H1 (cell line): Measurements from ENCODE around the gene WDR64. TPM values are rescaled to one million over a fixed set of nuclear protein-coding genes. Genes with fewer than 3 reads are reported as not detected.

Experiments used
- CTCF ChIA-PET: fragments of 300-600 bp; sonication (Branson Sonifier 250); formaldehyde crosslinking; loops from one replicate; lab custom pipeline; 2021; ENCODE audit not compliant: partially characterized antibody; lab: Charles Lee
- POLR2A ChIA-PET: fragments of 300-600 bp; sonication (Branson Sonifier 250); formaldehyde crosslinking; loops from one replicate; lab custom pipeline; 2021; ENCODE audit warnings: inconsistent platforms; ENCODE audit not compliant: partially characterized antibody; lab: Charles Lee
- DNase-seq, 2 experiments: peaks; one replicate each; pipeline versions ENCODE4 v3.0.0 to v3.0.0-alpha.2; 2010 to 2022; ENCODE audit warnings: low spot score in 2 of 2, low read depth in 1 of 2, mixed read lengths in 1 of 2
- FAIRE-seq: peaks from 2 replicates; lab custom pipeline; 2011; peaks lifted over from hg19 to GRCh38; lab: Jason Lieb, UNC
- H2AFZ ChIP-seq: 2 replicates; pipeline ENCODE4 v1.8.1; 2012; ENCODE audit warnings: low read length, inconsistent platforms
- H2AK5ac ChIP-seq: 2 replicates; pipeline ENCODE4 v1.6.1; 2013; ENCODE audit warnings: low read depth, low read length
- H2BK120ac ChIP-seq: replicated peaks from 2 replicates; pipeline ENCODE3; 2013; ENCODE audit warnings: low read depth, low read length, inconsistent platforms
- H2BK12ac ChIP-seq: 2 replicates; pipeline ENCODE4 v1.6.1; 2013; ENCODE audit warnings: low read depth, low read length
- H2BK15ac ChIP-seq: 2 replicates; pipeline ENCODE4 v1.6.1; 2013; ENCODE audit warnings: low read length
- H2BK20ac ChIP-seq: 2 replicates; pipeline ENCODE4 v1.6.1; 2013; ENCODE audit warnings: low read length
- H2BK5ac ChIP-seq: 2 replicates; pipeline ENCODE4 v1.6.1; 2013; ENCODE audit warnings: low read depth, low read length
- H3K14ac ChIP-seq: 2 replicates; pipeline ENCODE4 v1.6.1; 2013; ENCODE audit warnings: inconsistent platforms; ENCODE audit not compliant: insufficient read length
- H3K18ac ChIP-seq: 2 replicates; pipeline ENCODE4 v1.6.1; 2013; ENCODE audit warnings: low read length; ENCODE audit errors: extremely low read depth
- H3K23ac ChIP-seq: 2 replicates; pipeline ENCODE4 v1.6.1; 2013; ENCODE audit warnings: inconsistent platforms; ENCODE audit not compliant: insufficient read length
- H3K23me2 ChIP-seq: 2 replicates; pipeline ENCODE4 v1.6.1; 2013; ENCODE audit warnings: low read depth, low read length
- H3K27ac ChIP-seq: 2 replicates; pipeline ENCODE4 v1.6.1; 2011; ENCODE audit warnings: low read depth, low read length, inconsistent platforms
- H3K27me3 ChIP-seq, 4 experiments: replicated peaks in 1 of 4; 1 replicate in 1 of 4; 2 replicates in 3 of 4; pipeline versions ENCODE4 v1.6.1 to v1.8.1; 2011 to 2013; ENCODE audit warnings: low read length in 3 of 4, mild to moderate bottlenecking in 3 of 4, inconsistent platforms in 2 of 4, mixed read lengths in 2 of 4, moderate library complexity in 1 of 4; ENCODE audit not compliant: control insufficient read depth in 3 of 4, insufficient read depth in 3 of 4; ENCODE audit errors: extremely low read depth in 1 of 4
- H3K36me3 ChIP-seq, 4 experiments: 2 replicates each; pipeline versions ENCODE4 v1.6.1 to v1.8.1; 2011 to 2013; ENCODE audit warnings: mild to moderate bottlenecking in 4 of 4, low read length in 3 of 4, moderate library complexity in 2 of 4, control low read depth in 1 of 4, inconsistent platforms in 1 of 4; ENCODE audit not compliant: insufficient read depth in 4 of 4, control insufficient read depth in 2 of 4
- H3K4ac ChIP-seq: replicated peaks from 2 replicates; pipeline ENCODE3; 2013; ENCODE audit warnings: low read length, low read depth, mixed read lengths, inconsistent platforms; ENCODE audit not compliant: insufficient read length
- H3K4me1 ChIP-seq, 4 experiments: replicated peaks in 1 of 4; 1 replicate in 1 of 4; 2 replicates in 3 of 4; pipeline versions ENCODE4 v1.6.1 to v1.8.1; 2011 to 2013; ENCODE audit warnings: low read length in 3 of 4, inconsistent platforms in 2 of 4, mixed read lengths in 1 of 4; ENCODE audit not compliant: insufficient read depth in 4 of 4, control insufficient read depth in 3 of 4
- H3K4me2 ChIP-seq, 2 experiments: 2 replicates each; pipeline versions ENCODE4 v1.6.1 to v1.8.1; 2011 to 2013; ENCODE audit warnings: low read depth in 2 of 2, low read length in 2 of 2, control low read depth in 1 of 2, inconsistent platforms in 1 of 2, mild to moderate bottlenecking in 1 of 2; ENCODE audit not compliant: insufficient read depth in 1 of 2
- H3K4me3 ChIP-seq, 4 experiments: fragments of 200-600, 300-600 bp in 1 of 4; sonication (generic), shearing (Covaris generic), sonication (Bioruptor Twin) in 1 of 4; 2 replicates each; pipeline versions ENCODE4 v1.5.1 to v1.8.1; 2011 to 2016; ENCODE audit warnings: low read length in 4 of 4, low read depth in 3 of 4, control low read depth in 2 of 4, inconsistent platforms in 2 of 4, mild to moderate bottlenecking in 2 of 4, mixed read lengths in 1 of 4, moderate library complexity in 1 of 4; ENCODE audit not compliant: insufficient read depth in 2 of 4; ENCODE audit errors: extremely low read depth in 1 of 4
- H3K56ac ChIP-seq: replicated peaks from 2 replicates; pipeline ENCODE3; 2013; ENCODE audit warnings: low read depth, mild to moderate bottlenecking, mixed read lengths, low read length, inconsistent platforms; ENCODE audit not compliant: insufficient read length
- H3K79me1 ChIP-seq: 2 replicates; pipeline ENCODE4 v1.6.1; 2013; ENCODE audit warnings: low read depth, low read length, control low read depth
- H3K79me2 ChIP-seq, 2 experiments: 2 replicates each; pipeline versions ENCODE4 v1.6.1 to v1.8.1; 2012 to 2013; ENCODE audit warnings: low read length in 2 of 2, mild to moderate bottlenecking in 2 of 2, inconsistent platforms in 1 of 2; ENCODE audit not compliant: insufficient read depth in 2 of 2, control insufficient read depth in 1 of 2
- H3K9ac ChIP-seq, 4 experiments: replicated peaks in 1 of 4; 1 replicate in 1 of 4; 2 replicates in 3 of 4; pipeline versions ENCODE4 v1.6.1 to v1.8.1; 2011 to 2013; ENCODE audit warnings: low read depth in 3 of 4, low read length in 3 of 4, control low read depth in 2 of 4, mild to moderate bottlenecking in 2 of 4, moderate library complexity in 2 of 4, inconsistent platforms in 1 of 4; ENCODE audit errors: extremely low read depth in 1 of 4
- H3K9me3 ChIP-seq, 2 experiments: 2 replicates each; pipeline versions ENCODE4 v1.6.1 to v1.8.1; 2012 to 2013; ENCODE audit warnings: mild to moderate bottlenecking in 2 of 2, moderate library complexity in 2 of 2, control low read depth in 1 of 2, inconsistent platforms in 1 of 2, low read depth in 1 of 2, low read length in 1 of 2, mixed read lengths in 1 of 2; ENCODE audit not compliant: insufficient read depth in 2 of 2
- H4K20me1 ChIP-seq, 2 experiments: replicated peaks in 1 of 2; 2 replicates each; pipeline versions ENCODE3 to v1.8.1; 2011 to 2013; ENCODE audit warnings: inconsistent platforms in 2 of 2, low read length in 2 of 2, mild to moderate bottlenecking in 1 of 2; ENCODE audit not compliant: insufficient read depth in 2 of 2, control insufficient read depth in 1 of 2
- H4K5ac ChIP-seq: 2 replicates; pipeline ENCODE4 v1.6.1; 2013; ENCODE audit warnings: low read length, low read depth, mixed read lengths, inconsistent platforms; ENCODE audit not compliant: insufficient read length
- H4K8ac ChIP-seq: 2 replicates; pipeline ENCODE4 v1.8.0; 2013; ENCODE audit warnings: mild to moderate bottlenecking, moderate library complexity, low read length, inconsistent platforms; ENCODE audit not compliant: insufficient read depth; ENCODE audit errors: extremely low read depth
- H4K91ac ChIP-seq: replicated peaks from 2 replicates; pipeline ENCODE3; 2013; ENCODE audit warnings: low read length, mixed read lengths, inconsistent platforms; ENCODE audit not compliant: insufficient read length
- ASH2L ChIP-seq: fragments of 200-600, 300-600 bp; sonication (generic); IDR thresholded peaks from one replicate; pipeline ENCODE4 v1.7.1; 2017; ENCODE audit warnings: low read length
- ATF2 ChIP-seq: IDR thresholded peaks from 2 replicates; pipeline ENCODE4 v1.6.1; 2012; ENCODE audit warnings: low read length, inconsistent platforms
- CTCF ChIP-seq, 3 experiments: IDR thresholded peaks; 1 replicate in 2 of 3; 2 replicates in 1 of 3; pipeline versions ENCODE4 v1.5.1 to v1.6.1; 2011; ENCODE audit warnings: low read length in 3 of 3, mild to moderate bottlenecking in 3 of 3, inconsistent platforms in 2 of 3, low read depth in 1 of 3, moderate library complexity in 1 of 3; ENCODE audit not compliant: insufficient read depth in 1 of 3; ENCODE audit errors: control extremely low read depth in 1 of 3
- JUND ChIP-seq: IDR thresholded peaks from 2 replicates; pipeline ENCODE4 v1.6.1; 2011; ENCODE audit warnings: mild to moderate bottlenecking, improper control_type of control experiment, low read length
- RXRA ChIP-seq: IDR thresholded peaks from 2 replicates; pipeline ENCODE4 v1.6.1; 2011; ENCODE audit warnings: low read depth, mild to moderate bottlenecking, low read length, moderate library complexity; ENCODE audit not compliant: insufficient read depth
- SIX5 ChIP-seq: IDR thresholded peaks from 2 replicates; pipeline ENCODE4 v1.6.1; 2011; ENCODE audit warnings: mild to moderate bottlenecking, low read depth, low read length
- TAF7 ChIP-seq: optimal IDR thresholded peaks from 2 replicates; pipeline ENCODE3; 2011; ENCODE audit warnings: low read depth, mild to moderate bottlenecking, inconsistent platforms, low read length, moderate library complexity, borderline replicate concordance
- TEAD4 ChIP-seq: IDR thresholded peaks from 2 replicates; pipeline ENCODE4 v1.6.1; 2012; ENCODE audit warnings: low read depth, low read length, inconsistent platforms, mixed read lengths
- WGBS, 2 experiments: shearing (Covaris generic) in 1 of 2; methylation state at CpG; one replicate each; pipeline versions ENCODE4 v1.1.6 to v1.1.7; 2013 to 2015; ENCODE audit warnings: low lambda C conversion rate in 2 of 2, mixed read lengths in 2 of 2, inconsistent platforms in 1 of 2, low coverage in 1 of 2, missing lambda C conversion rate in 1 of 2; ENCODE audit not compliant: insufficient replicate concordance in 2 of 2, insufficient coverage in 1 of 2, insufficient read length in 1 of 2; ENCODE audit errors: extremely low coverage in 1 of 2, missing lambda C conversion rate in 1 of 2; 5-methylcytosine and 5-hydroxymethylcytosine counted together
- polyA plus RNA-seq, 7 experiments: library from polyadenylated mRNA; depleted of rRNA in 3 of 7; stranded (reverse) in 5 of 7; unstranded in 2 of 7; fragments of >200 nt in 5 of 7; fragments of 200-250 nt in 2 of 7; gene quantifications; 1 replicate in 5 of 7; 2 replicates in 1 of 7; 4 replicates in 1 of 7; pipeline versions ENCODE4 v1.2.1 to v1.2.3, GENCODE V29; 2011 to 2013; ENCODE audit warnings: missing spikeins in 2 of 7, mixed read lengths in 2 of 7
- total RNA-seq: library from RNA; stranded (reverse); fragmentation: NEBNext Ultra II Directional; extraction: Animal tissue kit (Norgen Biotek cat#: 25700); gene quantifications from 2 replicates; pipeline ENCODE4 v1.2.1, GENCODE V29; 2021

WDR64 gene
- total and polyA plus RNA-seq, 2 of the 8 experiments (the other 6 are each of a cell fraction or from before 2014, with no cell fraction given): 0.02 TPM; not detected in 1

- peaks cover 0 to 6% (median under 1%) of the 10 kb centered on the region in 4 experiments; a peak in 2 of 7 replicates for H3K4me1 ChIP-seq
- peak overlapping the region; percentile 88 to 94 for H3K4me2 ChIP-seq
- H2BK12ac ChIP-seq: no peak overlapping the region
- POLR2A ChIA-PET: interaction anchor here (2.1 kb wide), 1 partner anchor 10 kb away, joined by 4 read pairs; no protein-coding TSS in a partner anchor
- no peak overlapping the region for H2BK15ac ChIP-seq
- H3K23ac ChIP-seq: no peak overlapping the region
- H2AFZ ChIP-seq: 0 out of 2 replicates have a peak overlapping the region, but pooled peaks have one; percentile 97
- H3K14ac ChIP-seq: no peak overlapping the region
- no peak overlapping the region for H4K5ac ChIP-seq
- H3K4ac ChIP-seq: no peak overlapping the region
- no peak for DNase-seq
- peaks cover 5% of the 10 kb centered on the region for H3K23me2 ChIP-seq
- H3K27me3 ChIP-seq: no peaks in the 10 kb centered on the region
- no peaks in the 10 kb centered on the region for H4K20me1 ChIP-seq
- H2BK120ac ChIP-seq: no peak overlapping the region
- WGBS, 2 experiments: 23% methylated on average over 13 of the region's 13 CpGs; no CpG with 5 or more reads in 1 of the 2 experiments
- no peak overlapping the region for H4K91ac ChIP-seq
- peak overlapping the region; percentile 62 to 99 (median 98) for H3K4me3 ChIP-seq
- no peak overlapping the region for H2AK5ac ChIP-seq
- H3K9me3 ChIP-seq: no peaks in the 10 kb centered on the region
- peaks cover 5 to 17% of the 10 kb centered on the region in 2 experiments; a peak in 3 of 4 replicates for H3K79me2 ChIP-seq
- no peak overlapping the region for H4K8ac ChIP-seq
- H3K79me1 ChIP-seq: peaks cover 5% of the 10 kb centered on the region; the same call in 1 of the 2 replicates
- H3K56ac ChIP-seq: no peak overlapping the region
- H2BK20ac ChIP-seq: no peak overlapping the region
- no peak for FAIRE-seq
- H2BK5ac ChIP-seq: no peak overlapping the region; the same call in 1 of the 2 replicates
- H3K9ac ChIP-seq: peak overlapping the region; percentile 90 to 96 (median 94)
- CTCF ChIA-PET: interaction anchor here (1.6 to 1.8 kb wide), 2 partner anchors 238 to 243 kb away, joined by 5 to 6 read pairs; no protein-coding TSS in a partner anchor
- peaks cover 7 to 42% (median 29%) of the 10 kb centered on the region in 4 experiments; a peak in 7 of 8 replicates for H3K36me3 ChIP-seq
- H3K18ac ChIP-seq: no peak overlapping the region
- H3K27ac ChIP-seq: peak overlapping the region; percentile 95; the same call in 1 of the 2 replicates
- TF ChIP-seq RXRA (no peak), TEAD4 (no peak), SIX5 (no peak), JUND (no peak), TAF7 (no peak), ASH2L (no peak), ATF2 (no peak), CTCF (IDR thresholded peaks at IDR 0.05; ENCODE audit: control extremely low read depth in 1 of 3, insufficient read depth in 1 of 3, low read depth in 1 of 3, low read length in 3 of 3) (no peak)
Observed at GRCh38 chr1:241848686-241849344, 196.7 kb downstream of the WDR64 start.
